ENCODE results near the gene DUSP16.

DNA sequence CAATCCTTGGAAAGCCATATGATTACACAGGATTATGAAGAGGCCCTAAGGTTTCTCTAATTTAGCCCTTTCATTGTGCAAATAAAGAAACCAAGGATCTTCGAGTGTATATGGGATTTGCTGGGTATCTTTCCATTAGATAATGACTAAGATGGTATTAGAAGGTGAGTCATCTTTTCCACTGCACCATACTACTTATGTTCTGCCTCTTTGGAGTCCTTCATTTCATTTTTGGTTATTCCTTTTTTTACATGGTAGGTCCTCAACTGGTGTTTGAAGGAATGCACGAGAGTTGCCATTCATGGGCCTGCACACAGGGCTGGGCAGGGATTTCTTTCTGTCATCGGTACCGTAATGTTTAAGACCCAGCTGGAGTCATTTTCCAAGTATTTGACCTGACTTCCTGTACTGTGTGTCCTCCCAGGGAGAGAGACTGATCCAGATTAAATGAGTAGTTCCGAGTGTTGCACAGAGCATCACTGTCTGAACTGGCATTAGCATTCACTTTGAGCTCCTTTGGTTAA is 120.1 kb downstream of the DUSP16 start:
- no peak for TF ChIP-seq EZH2 (IDR thresholded peaks at IDR 0.05; ENCODE audit: borderline replicate concordance, insufficient read depth, low read length, poor library complexity, severe bottlenecking)
- TF ChIP-seq, protein P1, sequence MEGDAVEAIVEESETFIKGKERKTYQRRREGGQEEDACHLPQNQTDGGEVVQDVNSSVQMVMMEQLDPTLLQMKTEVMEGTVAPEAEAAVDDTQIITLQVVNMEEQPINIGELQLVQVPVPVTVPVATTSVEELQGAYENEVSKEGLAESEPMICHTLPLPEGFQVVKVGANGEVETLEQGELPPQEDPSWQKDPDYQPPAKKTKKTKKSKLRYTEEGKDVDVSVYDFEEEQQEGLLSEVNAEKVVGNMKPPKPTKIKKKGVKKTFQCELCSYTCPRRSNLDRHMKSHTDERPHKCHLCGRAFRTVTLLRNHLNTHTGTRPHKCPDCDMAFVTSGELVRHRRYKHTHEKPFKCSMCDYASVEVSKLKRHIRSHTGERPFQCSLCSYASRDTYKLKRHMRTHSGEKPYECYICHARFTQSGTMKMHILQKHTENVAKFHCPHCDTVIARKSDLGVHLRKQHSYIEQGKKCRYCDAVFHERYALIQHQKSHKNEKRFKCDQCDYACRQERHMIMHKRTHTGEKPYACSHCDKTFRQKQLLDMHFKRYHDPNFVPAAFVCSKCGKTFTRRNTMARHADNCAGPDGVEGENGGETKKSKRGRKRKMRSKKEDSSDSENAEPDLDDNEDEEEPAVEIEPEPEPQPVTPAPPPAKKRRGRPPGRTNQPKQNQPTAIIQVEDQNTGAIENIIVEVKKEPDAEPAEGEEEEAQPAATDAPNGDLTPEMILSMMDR (IDR thresholded peaks at IDR 0.05; ENCODE audit: poor library complexity, severe bottlenecking): no peak
- TF ChIP-seq EP300 (conservative IDR thresholded peaks at IDR 0.05; ENCODE audit: poor library complexity, severe bottlenecking): no peak
- no peak for TF ChIP-seq POLR2AphosphoS5 (IDR thresholded peaks at IDR 0.05)
- no peak for TF ChIP-seq MXI1 (conservative IDR thresholded peaks at IDR 0.05; ENCODE audit: poor library complexity, severe bottlenecking)
- TF ChIP-seq, protein P2, sequence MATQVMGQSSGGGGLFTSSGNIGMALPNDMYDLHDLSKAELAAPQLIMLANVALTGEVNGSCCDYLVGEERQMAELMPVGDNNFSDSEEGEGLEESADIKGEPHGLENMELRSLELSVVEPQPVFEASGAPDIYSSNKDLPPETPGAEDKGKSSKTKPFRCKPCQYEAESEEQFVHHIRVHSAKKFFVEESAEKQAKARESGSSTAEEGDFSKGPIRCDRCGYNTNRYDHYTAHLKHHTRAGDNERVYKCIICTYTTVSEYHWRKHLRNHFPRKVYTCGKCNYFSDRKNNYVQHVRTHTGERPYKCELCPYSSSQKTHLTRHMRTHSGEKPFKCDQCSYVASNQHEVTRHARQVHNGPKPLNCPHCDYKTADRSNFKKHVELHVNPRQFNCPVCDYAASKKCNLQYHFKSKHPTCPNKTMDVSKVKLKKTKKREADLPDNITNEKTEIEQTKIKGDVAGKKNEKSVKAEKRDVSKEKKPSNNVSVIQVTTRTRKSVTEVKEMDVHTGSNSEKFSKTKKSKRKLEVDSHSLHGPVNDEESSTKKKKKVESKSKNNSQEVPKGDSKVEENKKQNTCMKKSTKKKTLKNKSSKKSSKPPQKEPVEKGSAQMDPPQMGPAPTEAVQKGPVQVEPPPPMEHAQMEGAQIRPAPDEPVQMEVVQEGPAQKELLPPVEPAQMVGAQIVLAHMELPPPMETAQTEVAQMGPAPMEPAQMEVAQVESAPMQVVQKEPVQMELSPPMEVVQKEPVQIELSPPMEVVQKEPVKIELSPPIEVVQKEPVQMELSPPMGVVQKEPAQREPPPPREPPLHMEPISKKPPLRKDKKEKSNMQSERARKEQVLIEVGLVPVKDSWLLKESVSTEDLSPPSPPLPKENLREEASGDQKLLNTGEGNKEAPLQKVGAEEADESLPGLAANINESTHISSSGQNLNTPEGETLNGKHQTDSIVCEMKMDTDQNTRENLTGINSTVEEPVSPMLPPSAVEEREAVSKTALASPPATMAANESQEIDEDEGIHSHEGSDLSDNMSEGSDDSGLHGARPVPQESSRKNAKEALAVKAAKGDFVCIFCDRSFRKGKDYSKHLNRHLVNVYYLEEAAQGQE (IDR thresholded peaks at IDR 0.05; ENCODE audit: borderline replicate concordance): no peak
- TF ChIP-seq TAF1 (IDR thresholded peaks at IDR 0.05; ENCODE audit: low read depth): no peak
- TF ChIP-seq RAD21 (conservative IDR thresholded peaks at IDR 0.05): no peak
- no peak for TF ChIP-seq SMC3 (conservative IDR thresholded peaks at IDR 0.05; ENCODE audit: poor library complexity)

Data from neural cell (in vitro differentiated cells).